Hindlimb muscle (tissue), 1 donor: ENCODE data around the gene RBM22. TPM values are rescaled to one million over a fixed set of nuclear protein-coding genes. Genes with fewer than 3 reads are reported as not detected.

Source experiments
- DNase-seq: peaks from one replicate; pipeline ENCODE4 v3.0.0-alpha.2; 2013
- polyA plus RNA-seq: library from polyadenylated mRNA; unstranded; fragments of 120-200 nt; gene quantifications from one replicate; pipeline ENCODE4 v1.2.1, GENCODE V29; 2013; ENCODE audit not compliant: insufficient read length

The RBM22 gene
- polyA plus RNA-seq, 1 donor: 43.8 TPM

DNA sequence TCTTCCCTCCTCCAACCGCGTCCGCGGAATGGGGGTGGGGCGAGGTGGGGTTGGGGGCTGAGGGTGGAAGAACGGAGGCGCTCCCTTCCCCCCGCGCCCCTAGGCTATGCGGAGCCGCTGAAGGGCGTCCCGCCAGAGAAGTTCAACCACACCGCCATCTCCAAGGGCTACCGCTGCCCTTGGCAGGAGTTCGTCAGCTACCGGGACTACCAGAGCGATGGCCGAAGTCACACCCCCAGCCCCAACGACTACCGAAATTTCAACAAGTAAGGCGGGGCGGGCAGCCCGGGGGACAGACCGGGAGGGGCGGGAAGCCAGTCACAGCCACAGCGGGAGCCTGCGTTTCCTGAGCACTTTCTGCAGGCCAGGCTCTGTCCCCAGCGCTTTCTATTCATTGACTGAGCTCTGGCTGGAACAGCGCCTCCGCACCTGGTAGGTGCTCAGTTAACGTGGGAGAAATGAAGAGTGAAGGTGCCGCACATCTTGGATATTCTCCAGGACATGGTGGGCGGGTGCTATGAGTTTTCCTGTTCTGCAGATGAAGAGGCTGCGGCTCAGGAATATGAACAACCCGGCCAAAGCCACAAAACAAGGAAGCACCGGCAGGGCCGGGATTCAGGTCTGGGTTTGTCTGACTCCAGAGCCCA, 28.5 kb downstream of the RBM22 start:
- DNase-seq: no peak

DNA sequence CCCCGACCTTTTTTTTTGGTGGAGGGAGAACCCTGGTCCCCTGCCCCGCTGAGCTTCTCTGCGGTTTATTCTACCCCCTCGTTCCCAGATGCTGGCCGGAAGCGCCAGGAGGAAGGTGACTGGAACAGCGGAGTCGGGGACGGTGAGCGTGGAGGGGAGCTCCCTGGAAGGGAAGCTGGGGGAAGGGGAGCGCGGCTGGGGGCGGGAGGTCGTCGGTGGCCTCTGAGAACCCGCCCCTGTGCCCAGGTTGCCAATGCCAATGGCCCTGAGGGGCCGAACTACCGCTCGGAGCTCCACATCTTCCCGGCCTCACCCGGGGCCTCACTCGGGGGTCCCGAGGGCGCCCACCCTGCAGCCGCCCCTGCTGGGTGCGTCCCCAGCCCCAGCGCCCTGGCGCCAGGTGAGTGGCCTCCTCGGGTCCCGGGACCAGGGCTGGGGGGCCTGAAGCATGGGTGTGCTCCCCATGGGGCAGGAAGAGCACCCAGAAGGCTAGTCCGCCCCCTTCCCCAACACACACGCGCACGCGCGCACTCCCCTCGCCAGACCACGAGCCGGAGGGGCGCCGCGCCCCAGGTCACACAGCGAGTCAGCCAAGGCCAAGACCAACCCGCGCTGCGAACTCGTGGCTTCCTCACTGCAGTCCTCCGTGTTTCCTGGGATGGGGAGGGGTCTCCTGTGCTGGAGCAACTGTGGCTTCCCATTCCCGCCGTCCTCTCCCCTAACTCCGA, 29.2 kb downstream of the RBM22 start:
- no peak for DNase-seq

DNA sequence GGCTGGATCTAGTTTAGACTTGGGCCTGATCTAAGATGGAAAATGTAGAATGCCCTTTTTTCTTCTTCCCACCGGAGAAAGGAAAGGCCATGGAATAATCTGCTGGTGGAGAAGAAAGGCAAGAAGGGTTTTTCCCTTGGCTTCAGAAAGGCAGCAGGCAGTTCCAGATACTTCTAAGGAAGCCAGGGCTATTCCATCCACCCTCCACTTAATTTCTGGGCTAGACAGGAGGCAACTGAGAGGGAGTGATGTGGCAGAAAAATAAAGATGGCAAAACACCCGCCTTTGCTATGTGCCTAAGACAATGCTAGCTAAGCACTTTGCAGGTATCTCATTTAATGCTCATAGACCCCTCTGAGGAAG, 29.9 kb downstream of the RBM22 start:
- peak; percentile 54 for DNase-seq

DNA sequence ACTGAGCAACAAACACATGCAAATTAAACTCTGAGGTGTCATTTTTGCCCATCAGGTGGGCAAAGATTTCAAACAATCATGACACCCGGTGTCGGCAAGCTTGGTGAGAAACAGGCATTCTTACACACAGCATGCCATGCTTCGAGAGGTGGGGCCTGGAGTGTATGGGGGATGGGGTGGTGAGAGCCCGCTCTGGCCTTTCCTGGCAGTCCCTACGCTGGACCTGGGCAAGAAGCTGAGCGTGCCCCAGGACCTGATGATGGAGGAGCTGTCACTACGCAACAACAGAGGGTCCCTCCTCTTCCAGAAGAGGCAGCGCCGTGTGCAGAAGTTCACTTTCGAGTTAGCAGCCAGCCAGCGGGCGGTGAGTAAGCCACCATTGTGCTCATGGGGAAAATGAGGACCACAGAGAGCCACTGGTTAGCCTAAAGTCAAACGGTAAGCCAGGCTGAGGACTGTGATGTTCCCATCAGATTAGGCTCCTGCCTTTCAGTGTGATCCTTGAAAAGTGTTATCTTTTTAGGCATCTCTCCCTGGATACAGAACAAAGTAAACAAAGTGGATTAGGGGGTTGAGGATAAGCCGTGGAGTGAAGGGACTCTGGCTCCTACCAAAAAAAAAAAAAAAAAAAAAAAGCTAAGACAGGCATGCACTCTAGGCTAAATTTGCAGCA, 30.5 kb downstream of the RBM22 start:
- no peak for DNase-seq

DNA sequence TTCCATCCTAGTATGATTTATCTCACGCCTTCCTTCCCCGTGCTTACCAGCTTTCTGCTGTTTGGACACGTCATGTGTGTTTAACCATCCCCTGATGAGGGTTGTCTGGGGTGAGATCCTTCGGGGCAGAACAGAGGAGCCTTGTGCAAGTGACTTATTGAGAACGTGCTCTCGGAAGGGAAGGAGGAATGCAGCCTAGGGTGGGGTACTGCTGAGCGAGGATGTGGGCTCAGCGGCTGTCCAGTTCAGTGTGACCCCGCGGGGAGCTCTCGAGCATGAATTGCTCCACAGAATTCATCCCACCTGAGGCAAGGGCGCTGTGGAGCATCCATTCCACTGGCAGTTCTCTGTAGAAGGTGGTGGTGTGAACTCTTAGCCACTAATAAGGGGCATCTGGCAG, 35.8 kb downstream of the RBM22 start:
- DNase-seq: no peak

DNA sequence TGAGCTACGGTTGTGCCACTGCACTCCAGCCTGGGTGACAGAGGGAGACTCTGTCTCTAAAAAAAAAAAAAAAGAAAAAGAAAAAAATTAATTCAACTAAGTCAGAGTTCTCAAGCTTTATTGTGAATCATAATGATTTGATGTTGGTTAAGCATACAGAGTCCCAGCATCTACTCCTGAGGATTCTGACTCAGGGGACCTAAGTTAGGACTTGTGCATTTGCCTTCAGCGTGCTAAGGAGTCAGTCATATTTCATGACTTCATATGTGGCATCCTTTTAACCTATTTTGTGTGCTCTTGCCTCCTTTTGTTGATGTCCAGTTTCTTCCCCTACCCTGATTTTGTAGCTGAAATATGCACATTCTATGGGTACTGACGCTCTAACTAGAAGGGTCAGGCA, 36.9 kb downstream of the RBM22 start:
- DNase-seq: no peak

DNA sequence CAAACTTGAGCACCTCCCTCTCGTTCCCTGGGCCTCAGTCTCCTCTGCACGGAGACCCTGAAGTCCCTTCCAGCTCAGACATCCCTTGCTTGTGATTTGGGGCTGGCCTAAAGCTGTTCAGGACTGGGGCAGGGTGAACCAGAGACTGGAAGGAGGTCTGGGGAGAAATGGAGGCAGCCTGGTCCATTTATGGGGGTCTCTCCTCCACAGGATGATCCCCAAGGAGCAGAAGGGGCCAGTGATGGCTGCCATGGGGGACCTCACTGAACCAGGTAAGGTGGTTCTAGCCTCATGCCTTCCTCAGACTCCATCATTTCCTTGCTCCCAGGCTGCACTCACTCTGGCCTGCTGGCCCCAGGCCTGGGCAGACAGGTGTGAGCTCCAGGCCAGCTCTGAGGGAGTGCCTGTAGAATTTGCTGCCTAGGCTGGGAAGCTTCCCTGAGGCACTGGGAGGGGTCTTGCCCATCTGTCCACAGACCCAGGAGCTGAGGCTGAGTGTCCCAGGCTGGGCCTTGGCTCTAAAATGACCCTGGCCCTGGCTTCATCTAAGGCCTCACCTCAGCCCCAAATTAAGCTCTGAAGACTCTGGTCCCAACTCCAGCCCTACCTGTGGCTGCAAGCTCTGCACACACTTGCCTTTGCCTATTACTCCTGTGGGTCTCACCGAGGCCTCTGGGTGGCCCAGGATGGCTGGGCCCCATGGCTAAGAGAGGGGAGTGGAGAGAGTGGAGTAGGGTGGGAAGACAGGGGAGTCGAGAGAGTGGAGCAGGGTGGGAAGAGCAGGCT, 37.9 kb downstream of the RBM22 start:
- no peak for DNase-seq

DNA sequence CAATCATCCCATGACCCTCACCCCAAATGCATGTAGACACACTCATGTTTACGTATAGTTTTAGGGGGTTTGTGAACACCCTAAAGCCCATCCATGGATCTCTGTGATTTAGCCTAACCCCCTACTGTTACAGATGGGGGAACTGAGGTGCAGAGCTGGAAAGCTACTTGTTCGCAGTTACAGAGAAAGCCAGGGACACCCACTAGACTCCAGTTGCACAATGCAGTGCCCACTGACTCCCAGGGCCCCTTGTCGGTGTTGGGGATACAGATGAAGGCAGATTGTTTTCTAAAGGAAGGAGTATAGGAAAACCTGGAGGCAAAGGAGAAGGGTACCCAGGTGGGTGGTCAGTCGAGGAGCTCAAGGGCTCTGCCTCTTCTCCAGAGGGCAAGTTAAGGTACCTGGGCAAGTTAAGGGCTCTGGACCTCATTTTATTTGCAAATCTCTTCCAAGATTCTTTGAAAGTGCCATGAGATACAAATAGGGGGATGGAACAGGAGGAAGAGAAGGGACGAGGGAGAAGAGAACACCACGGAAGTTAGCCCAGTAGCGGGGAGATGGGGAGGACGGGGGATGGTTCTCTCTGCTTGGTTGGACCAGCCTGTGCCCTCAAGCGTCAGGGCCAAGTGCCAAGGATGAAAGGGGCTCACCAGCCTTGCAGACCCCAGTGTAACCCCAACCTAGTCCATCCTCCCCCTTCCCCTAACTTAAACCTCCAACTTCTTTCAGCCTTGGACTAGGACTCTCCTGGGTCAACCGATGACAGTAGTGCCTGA, 38.9 kb downstream of the RBM22 start:
- no peak for DNase-seq

DNA sequence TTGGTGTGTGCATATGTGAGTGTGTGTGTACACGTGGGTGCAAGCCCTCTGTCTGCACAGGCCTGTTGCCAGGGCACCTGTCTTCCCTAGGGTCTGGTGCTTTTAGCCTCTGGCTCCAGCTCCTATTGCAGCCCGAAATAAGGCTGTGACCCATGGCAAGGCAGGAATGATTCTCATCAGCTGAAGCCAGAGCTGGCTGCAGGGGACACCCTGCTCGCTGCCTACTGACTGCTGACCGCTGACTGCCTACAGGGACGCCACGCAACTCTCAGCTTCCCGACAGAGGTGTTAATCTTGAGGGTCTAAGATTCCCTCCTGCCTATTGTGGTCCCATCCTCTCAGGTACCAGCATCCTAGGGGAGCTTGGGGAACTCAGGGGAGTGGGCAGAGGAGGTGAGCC, 39.8 kb downstream of the RBM22 start, which contains the start of gene MYOZ3:
MYOZ3 (plus strand) TSS at position 166 of the 400 bp plus-strand sequence. CDS start 1,691 bp downstream, outside the sequence.
- DNase-seq: no peak

DNA sequence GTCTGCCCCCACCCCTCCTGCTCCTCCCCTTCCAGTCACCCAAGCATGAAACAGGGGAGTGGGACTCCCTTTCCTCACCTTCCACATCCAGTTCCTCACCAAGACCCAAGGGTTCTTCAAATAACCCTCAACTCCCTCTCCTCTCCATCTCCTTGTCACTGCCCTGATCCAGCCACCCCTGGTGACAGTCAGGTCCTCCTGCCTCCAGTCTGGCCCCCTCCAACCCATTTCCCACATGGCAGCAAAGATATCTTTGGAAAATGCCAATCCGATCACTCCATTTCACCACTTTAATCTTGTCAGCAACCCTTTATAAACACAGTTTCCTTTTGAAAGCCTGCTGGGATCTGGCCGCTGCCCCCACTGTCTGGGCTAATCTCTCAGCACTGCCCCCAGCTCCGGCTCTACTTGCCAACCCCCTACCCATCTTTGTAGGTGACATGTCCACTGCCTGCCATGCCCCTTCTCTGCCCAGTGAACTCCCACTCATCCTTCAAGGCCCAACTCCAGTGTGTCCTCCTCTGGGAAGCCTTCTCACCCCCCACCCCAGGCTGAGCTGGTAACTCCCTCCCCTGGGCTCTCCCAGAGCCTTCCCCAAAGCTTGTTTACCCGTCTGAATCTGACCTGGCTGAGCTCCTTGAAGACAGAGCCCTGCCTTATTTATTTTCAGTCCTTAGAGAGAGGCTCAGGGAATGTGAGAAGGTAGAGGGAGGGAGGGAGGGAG, 40.6 kb downstream of the RBM22 start:
- no peak for DNase-seq

DNA sequence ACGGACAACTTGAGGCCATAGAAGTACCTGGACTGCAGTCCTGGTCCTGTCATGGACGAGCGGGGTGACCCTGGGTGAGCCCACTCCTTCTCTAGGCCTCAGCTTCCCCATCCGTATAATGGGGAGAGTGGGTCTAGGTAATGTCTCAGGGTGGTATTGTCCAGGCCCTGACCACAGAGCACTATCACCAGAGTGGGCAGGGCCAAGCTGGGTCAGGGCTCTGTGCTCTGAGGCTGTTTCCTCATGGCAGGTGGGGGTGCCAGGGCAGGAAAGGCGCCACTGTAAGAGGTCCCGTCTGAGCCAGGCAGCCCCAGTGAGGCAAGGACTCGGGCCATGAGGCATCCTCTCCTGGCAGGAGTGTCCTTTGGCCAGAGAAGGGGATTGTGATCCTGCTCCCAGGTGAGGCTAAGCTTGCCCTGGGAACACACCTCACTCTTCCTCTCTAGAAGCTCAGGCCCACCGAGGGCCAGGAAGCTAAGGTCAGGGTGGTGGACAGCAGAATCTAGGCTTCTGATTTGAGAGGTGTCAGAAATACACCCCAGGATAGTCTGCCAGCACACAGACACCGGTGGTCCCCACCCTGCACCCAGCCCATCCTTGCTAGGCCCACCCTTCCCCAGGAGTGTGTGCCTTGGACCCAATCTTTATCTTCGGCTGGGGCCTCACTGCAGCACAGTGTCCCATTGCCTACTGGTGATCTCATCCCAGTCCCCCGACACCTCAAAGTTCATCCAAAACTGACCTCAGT, 41.3 kb downstream of the RBM22 start:
- DNase-seq: no peak

DNA sequence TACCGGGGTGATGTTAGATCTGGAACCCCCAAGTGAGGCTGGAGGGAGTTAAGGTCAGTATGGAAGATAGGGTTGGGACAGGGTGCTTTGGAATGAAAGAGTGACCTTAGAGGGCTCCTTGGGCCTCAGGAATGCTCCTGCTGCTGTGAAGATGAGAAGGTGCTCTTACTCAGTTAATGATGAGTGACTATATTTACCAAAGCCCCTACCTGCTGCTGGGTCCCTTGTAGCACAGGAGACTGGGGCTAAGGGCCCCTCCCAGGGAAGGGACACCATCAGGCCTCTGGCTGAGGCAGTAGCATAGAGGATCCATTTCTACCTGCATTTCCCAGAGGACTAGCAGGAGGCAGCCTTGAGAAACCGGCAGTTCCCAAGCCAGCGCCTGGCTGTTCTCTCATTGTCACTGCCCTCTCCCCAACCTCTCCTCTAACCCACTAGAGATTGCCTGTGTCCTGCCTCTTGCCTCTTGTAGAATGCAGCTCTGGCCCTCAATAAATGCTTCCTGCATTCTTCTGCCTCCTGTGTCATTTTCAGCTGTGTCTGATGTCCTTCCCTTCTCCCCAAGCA, 42.1 kb downstream of the RBM22 start:
- DNase-seq: no peak

DNA sequence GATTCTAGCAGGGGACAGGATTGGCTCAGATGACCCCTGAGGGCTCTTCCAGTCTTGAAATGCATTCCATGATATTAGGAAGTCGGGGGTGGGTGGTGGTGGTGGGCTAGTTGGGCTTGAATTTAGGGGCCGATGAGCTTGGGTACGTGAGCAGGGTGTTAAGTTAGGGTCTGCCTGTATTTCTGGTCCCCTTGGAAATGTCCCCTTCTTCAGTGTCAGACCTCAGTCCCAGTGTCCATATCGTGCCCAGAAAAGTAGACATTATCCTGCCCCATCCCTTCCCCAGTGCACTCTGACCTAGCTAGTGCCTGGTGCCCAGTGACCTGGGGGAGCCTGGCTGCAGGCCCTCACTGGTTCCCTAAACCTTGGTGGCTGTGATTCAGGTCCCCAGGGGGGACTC, 42.7 kb downstream of the RBM22 start:
- no peak for DNase-seq

DNA sequence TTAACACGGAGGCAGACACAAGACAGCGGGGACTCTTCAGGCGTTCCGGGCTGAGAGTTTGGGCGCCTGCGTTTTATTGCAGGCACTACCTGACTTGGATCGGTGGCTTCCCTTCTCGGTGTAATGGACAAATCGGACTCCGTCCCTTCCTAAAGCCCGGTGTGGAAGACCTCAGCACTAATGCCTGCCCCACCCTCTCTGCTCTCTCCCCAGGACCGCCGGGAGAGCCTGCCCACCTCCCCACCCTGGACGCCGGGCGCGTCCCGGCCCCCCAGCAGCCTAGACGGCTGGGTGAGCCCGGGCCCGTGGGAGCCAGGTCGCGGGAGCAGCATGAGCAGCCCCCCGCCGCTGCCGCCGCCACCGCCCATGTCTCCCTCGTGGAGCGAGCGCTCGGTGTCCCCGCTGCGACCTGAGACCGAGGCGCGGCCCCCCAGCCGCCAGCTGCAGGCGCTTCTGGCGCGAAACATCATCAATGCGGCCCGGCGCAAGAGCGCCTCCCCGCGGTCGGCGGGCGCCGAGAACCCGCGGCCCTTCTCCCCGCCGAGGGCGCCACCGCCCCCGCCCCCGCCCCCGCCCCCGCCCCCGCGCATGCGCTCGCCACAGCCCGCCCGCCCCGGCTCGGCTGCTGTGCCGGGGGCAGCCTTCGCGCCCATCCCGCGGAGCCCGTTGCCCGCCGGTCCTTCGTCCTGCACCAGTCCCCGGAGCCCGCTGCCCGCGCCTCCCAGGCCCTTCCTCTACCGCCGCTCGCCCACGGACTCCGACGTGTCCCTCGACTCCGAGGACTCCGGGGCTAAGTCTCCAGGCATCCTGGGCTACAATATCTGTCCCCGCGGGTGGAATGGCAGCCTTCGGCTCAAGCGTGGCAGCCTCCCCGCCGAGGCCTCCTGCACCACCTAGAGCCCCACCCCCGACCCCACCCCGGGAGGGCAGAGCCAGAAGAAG, 44.4 kb downstream of the RBM22 start:
- peak; percentile 93 for DNase-seq

DNA sequence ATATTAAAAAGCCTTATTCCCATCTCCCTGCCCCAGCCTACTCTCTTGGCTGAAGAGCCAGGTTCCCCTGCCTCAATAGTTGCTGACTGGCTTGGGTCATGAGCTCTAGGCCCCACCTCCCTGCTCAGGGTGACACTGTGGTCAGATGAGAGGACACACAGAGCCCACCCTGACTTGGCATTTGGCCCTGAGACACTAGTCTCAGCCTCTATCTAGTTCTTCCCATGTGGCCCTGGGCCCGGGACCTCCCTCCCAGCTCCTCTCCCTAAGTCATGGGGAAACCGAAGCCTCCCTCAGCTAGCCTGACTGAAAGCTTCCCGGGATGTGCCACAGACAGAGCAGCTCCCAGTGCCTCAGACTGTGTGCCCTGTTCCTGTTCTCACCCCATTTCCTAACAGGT, 45.6 kb downstream of the RBM22 start:
- no peak for DNase-seq

DNA sequence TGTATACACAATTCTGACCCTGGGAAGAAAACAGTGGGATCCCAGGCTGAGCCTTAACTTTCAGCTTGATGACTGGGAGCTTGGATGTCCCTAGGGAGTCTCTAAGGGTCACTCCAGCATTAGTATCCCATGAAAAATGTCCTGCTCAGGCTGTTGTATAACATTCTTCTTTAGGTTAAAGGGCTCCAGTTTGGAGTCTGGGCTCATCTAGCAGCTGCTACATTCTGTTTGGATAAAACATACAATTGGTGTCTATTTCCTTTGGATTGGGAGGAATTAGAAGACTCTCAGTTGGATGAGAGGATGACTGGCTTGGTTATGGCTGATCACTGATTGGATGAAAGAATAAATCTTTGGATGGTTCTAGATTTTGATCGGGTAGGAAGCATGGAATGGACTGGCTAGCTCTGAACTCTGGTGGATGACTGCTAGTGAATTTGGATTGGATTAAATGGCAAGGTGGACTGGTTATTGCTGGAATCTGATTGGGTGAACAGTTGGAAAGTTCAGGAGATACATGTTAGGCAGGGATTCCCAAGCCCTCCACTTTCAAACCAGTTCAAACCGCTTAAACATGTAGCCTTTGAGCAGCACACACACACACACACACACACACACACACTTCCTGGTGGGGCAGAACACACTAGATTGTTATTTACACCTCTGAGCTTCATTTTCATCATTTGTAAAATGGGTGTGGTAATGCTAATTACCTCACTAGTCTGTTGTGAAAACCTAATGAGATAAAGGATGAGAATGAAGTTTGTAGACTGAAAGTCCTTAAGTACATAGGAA, 46.9 kb downstream of the RBM22 start:
- DNase-seq: no peak

DNA sequence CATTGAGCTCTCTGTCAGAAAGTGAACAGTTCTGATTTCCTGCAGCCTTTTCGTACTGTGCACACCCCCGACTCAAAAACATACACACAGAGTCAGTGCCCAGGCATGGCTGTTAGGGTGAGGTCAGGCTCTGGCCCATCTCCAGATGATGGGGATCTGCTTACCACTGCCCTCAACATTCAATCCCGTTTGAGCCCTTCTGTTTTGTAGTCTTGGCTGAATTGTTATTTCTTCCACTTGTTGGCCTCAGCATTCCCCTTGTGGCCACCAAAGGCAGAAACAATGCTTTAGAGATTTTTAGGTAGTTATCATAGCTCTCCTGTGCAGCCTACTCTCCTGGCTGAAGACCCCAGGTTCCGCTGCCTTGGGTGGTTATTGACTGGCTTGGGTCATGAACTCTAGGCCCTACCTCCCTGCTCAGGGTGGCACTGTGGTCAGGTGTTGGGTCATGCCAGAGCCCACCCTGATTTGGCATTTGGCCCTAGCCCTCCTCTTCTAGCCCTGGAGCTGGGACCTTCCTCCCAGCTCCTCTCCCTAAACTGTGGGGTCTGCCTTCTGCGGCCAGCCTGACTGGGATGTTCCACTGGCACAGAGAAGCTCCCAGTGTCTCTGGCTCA, 47.6 kb downstream of the RBM22 start:
- no peak for DNase-seq
